ENCODE results near the gene ICAM5. TPM values are rescaled to one million over a fixed set of nuclear protein-coding genes. Genes with fewer than 3 reads are reported as not detected.
"Not testable (repeated sequence)": the region's sequence is repeated elsewhere in the genome, so short reads cannot be mapped to it uniquely, and the experiment has no call there.

The ICAM5 gene
- total RNA-seq, 4 donors from 2014 or later = 0.31 to 1.1 (median 0.53) TPM

- peak; percentile 85 for ATAC-seq (ENCODE audit: low FRiP score)
- TF ChIP-seq, protein P1, sequence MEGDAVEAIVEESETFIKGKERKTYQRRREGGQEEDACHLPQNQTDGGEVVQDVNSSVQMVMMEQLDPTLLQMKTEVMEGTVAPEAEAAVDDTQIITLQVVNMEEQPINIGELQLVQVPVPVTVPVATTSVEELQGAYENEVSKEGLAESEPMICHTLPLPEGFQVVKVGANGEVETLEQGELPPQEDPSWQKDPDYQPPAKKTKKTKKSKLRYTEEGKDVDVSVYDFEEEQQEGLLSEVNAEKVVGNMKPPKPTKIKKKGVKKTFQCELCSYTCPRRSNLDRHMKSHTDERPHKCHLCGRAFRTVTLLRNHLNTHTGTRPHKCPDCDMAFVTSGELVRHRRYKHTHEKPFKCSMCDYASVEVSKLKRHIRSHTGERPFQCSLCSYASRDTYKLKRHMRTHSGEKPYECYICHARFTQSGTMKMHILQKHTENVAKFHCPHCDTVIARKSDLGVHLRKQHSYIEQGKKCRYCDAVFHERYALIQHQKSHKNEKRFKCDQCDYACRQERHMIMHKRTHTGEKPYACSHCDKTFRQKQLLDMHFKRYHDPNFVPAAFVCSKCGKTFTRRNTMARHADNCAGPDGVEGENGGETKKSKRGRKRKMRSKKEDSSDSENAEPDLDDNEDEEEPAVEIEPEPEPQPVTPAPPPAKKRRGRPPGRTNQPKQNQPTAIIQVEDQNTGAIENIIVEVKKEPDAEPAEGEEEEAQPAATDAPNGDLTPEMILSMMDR (IDR thresholded peaks at IDR 0.05) = no peak
- peak; percentile 82 for DNase-seq (ENCODE audit: low spot score)
These were observed 45.0 kb downstream of the ICAM5 start for GRCh38 chr19:10334588-10335351.

- ATAC-seq (ENCODE audit: low FRiP score) (no peak), DNase-seq (ENCODE audit: low spot score) (no peak)
- TF ChIP-seq, protein P1 (IDR thresholded peaks at IDR 0.05) = no peak
These were observed 45.7 kb downstream of the ICAM5 start for GRCh38 chr19:10335352-10335985.

DNA sequence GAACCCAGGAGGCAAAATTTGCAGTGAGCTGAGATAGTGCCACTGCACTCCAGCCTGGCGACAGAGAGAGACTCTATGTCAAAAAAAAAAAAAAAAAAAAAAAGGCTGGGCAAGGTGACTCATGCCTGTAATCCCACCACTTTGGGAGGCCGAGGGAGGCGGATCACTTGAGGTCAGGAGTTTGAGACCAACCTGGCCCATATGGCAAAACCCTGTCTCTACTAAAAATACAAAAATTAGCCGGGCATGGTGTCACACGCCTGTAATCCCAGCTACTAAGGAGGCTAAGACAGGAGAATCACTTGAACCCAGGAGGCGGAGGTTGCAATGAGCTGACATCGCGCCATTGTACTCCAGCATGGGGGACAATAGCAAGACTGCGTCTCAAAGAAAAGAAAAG, 47.0 kb downstream of the ICAM5 start:
- not testable (repeated sequence) for ATAC-seq (ENCODE audit: low FRiP score)

DNA sequence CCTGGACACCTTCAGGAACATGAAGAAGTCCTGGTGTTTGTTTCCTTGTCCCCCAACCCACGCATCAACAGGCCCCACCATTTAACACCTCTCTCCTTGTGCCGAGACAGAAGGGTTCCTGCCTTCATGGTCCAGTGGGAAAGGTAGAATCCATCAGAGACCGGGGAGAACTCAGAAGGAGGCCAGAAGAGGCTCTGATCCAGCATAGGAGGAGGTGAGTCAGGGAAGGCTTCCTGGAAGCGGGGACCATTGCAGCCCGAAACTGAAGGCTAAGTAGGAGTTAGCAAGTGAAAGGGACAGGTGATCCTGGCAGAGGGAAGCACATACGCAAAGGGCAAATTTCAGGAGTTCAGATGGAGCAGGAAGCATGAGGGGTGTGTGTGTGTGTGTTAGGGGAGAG, 49.2 kb downstream of the ICAM5 start:
- no peak for DNase-seq (ENCODE audit: low spot score)
- TF ChIP-seq, protein P1 (IDR thresholded peaks at IDR 0.05) = no peak
- no peak for ATAC-seq (ENCODE audit: low FRiP score)

More for the DNA sequence above, 47.0 kb downstream of the ICAM5 start:
- DNase-seq (ENCODE audit: low spot score) = not testable (repeated sequence)

DNA sequence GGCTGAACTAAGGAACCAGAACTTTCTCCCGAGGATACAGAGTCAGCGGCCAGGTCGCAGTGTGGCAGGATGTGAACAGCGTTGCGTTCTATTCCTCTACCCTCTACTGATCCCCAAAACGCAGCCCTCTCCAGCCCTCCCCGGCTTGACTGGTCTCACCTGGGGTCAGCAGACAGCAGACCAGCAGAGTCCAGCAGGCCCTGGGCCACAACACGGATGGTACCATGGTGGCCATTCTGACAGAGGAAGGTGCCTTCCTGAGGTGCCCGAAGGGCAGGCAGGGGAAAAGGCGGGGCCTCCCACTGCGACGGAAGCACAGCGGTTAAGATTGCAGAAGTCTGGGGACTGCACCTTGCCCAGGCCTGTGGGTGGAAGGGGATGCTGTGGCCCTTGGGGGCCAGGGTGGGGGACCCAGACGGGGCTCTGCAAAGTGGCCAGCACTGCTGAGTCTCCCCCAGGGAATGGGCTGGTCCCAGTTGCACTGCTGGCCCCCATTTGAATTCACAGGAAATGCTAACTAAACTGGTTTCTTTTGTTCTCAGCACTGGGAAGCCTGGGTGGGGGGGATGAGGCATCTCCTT, 49.7 kb downstream of the ICAM5 start, which contains the start of gene ICAM3:
Gene ICAM3 (minus strand): TSS at position 245 of the 581 bp plus-strand sequence. CDS start 10 bp downstream, at position 235.
- ATAC-seq (ENCODE audit: low FRiP score) (no peak), DNase-seq (ENCODE audit: low spot score) (no peak)
- TF ChIP-seq, protein P1 (IDR thresholded peaks at IDR 0.05) = no peak

- TF ChIP-seq, protein P1 (IDR thresholded peaks at IDR 0.05) = no peak
- DNase-seq (ENCODE audit: low spot score) (no peak), ATAC-seq (ENCODE audit: low FRiP score) (no peak)
These were observed 50.2 kb downstream of the ICAM5 start for GRCh38 chr19:10339977-10340376.

DNA sequence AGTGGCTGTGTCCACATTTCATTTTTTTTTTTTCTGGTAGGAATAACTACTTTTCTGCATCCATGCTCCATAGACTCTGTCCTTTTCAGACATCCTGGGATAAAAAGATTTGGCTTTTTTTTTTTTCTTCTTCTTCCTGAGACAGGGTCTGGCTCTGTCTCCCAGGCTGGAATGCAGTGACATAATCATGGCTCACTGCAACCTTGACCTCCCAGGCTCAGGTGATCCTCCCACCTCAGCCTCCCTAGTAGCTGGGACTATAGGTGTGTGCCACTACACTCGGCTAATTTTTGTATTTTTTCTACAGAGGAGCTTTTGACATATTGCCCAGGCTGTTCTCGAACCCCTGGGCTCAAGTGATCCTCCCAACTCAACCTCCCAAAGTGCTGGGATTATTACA, 53.7 kb downstream of the ICAM5 start:
- TF ChIP-seq, protein P1 (IDR thresholded peaks at IDR 0.05) = no peak
- DNase-seq (ENCODE audit: low spot score) (no peak), ATAC-seq (ENCODE audit: low FRiP score) (no peak)
